Measurements from ENCODE around the gene SFXN2. TPM values are rescaled to one million over a fixed set of nuclear protein-coding genes. Genes with fewer than 3 reads are reported as not detected.

The SFXN2 gene
- total and polyA plus RNA-seq, 7 donors = 0.66 to 11.6 (median 2.4) TPM

DNA sequence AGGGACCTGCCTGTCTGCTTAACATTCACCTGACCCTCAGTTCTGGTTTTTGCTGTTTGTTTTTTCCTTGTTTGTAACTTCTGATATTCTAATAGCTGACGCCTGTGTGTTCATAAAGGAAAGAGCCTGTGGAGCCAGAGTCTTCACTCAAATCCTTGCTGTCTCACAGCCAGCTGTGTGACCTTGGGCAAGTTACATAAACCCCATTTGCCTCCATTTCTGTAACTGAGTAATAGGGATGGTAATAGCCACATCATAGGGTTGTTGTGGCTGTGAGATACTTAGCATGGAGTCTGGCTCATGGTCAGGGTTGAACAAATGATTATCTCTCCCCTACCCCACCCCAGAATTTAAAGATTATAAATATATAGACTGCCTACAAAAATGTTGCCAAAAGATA is 56.4 kb downstream of the SFXN2 start:
- WGBS, 2 donors = 83 to 92% methylated on average over 1 of the region's 1 CpG
- intact Hi-C loops (cut with DNase I) = no loop called here
- Histone ChIP-seq H3K27ac (peak overlapping the region in 2 of 4 donors; percentile 39 to 99), H3K4me1 (peaks cover 0 to 87% (median 64%) of the 10 kb centered on the region in 4 donors), H3K4me3 (no peak overlapping the region), H3K27me3 (no peaks in the 10 kb centered on the region), H3K9me3 (no peaks in the 10 kb centered on the region), H3K36me3 (no peaks in the 10 kb centered on the region)
- no peak for DNase-seq
- TF ChIP-seq POLR2A (IDR thresholded peaks at IDR 0.05) = no peak
- TF ChIP-seq EP300 (IDR thresholded peaks at IDR 0.05) = no peak
- TF ChIP-seq, protein P1, sequence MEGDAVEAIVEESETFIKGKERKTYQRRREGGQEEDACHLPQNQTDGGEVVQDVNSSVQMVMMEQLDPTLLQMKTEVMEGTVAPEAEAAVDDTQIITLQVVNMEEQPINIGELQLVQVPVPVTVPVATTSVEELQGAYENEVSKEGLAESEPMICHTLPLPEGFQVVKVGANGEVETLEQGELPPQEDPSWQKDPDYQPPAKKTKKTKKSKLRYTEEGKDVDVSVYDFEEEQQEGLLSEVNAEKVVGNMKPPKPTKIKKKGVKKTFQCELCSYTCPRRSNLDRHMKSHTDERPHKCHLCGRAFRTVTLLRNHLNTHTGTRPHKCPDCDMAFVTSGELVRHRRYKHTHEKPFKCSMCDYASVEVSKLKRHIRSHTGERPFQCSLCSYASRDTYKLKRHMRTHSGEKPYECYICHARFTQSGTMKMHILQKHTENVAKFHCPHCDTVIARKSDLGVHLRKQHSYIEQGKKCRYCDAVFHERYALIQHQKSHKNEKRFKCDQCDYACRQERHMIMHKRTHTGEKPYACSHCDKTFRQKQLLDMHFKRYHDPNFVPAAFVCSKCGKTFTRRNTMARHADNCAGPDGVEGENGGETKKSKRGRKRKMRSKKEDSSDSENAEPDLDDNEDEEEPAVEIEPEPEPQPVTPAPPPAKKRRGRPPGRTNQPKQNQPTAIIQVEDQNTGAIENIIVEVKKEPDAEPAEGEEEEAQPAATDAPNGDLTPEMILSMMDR (IDR thresholded peaks at IDR 0.05) = no peak
- no peak for TF ChIP-seq POLR2AphosphoS5 (IDR thresholded peaks at IDR 0.05)

DNA sequence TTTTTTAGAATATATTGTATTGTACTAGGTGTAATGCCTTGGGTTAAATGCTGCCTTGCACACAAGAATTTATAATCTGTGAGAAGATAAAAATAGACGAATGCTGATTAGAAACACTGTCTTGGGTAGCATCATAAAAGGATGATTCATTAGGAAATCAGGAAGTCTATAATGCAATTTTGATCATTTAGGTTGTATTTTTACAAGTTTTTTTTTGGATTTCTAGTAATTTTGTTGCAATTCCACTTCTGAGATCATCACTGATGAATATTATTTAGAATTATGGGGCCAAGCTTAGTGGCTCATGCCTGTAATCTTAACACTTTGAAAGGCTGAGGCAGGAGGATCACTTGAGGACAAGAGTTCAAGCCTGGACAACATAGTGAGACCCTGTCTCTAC is 58.9 kb downstream of the SFXN2 start:
- H3K27me3 ChIP-seq = no peaks in the 10 kb centered on the region
- intact Hi-C loops (cut with DNase I) = no loop called here
- H3K27ac ChIP-seq = peak overlapping the region; percentile 93 to 99 (median 95)
- TF ChIP-seq, protein P1 (IDR thresholded peaks at IDR 0.05) = no peak
- TF ChIP-seq POLR2A (IDR thresholded peaks at IDR 0.05) (no peak), EP300 (IDR thresholded peaks at IDR 0.05) (no peak), POLR2AphosphoS5 (IDR thresholded peaks at IDR 0.05) (no peak)
- WGBS, 2 donors = 61 to 63% methylated on average over 1 of the region's 1 CpG
- H3K4me1 ChIP-seq = peaks cover 0 to 92% (median 73%) of the 10 kb centered on the region in 4 donors
- DNase-seq = no peak
- no peak overlapping the region for H3K4me3 ChIP-seq
- no peaks in the 10 kb centered on the region for H3K9me3 ChIP-seq
- no peaks in the 10 kb centered on the region for H3K36me3 ChIP-seq

DNA sequence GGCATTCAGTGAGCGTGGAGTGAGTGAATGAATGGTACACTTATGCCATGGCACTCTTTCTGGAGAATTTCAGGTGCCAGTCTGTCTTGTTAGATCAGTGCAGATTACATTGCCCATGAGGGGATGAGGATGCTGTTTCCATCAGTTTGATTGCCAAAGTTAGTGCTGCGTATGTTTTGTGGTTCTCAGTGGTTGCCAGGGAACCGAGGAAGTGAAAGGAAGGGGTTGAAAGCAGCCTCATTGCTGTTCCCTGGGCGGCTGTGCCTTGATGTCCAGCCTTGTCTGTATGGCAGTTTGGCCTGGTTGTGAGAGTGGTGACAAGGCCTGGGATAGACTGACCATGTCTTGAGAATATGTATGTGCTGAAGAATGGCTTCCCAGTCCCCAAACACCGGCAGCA is 59.5 kb downstream of the SFXN2 start:
- no peaks in the 10 kb centered on the region for H3K9me3 ChIP-seq
- no peak overlapping the region for H3K4me3 ChIP-seq
- TF ChIP-seq, protein P1 (IDR thresholded peaks at IDR 0.05) = no peak
- TF ChIP-seq POLR2AphosphoS5 (IDR thresholded peaks at IDR 0.05) = peak in 2 of 4 donors; percentile 57 to 63
- peaks cover 0 to 98% (median 78%) of the 10 kb centered on the region in 4 donors for H3K4me1 ChIP-seq
- peak overlapping the region; percentile 93 to 99 (median 95) for H3K27ac ChIP-seq
- no peaks in the 10 kb centered on the region for H3K36me3 ChIP-seq
- no peaks in the 10 kb centered on the region for H3K27me3 ChIP-seq
- WGBS, 2 donors = 73 to 89% methylated on average over 5 of the region's 5 CpGs
- intact Hi-C loops (cut with DNase I) = loop anchor here (2.0 kb wide), 1 partner anchor 13 kb away; no protein-coding TSS in a partner anchor
- DNase-seq = no peak

DNA sequence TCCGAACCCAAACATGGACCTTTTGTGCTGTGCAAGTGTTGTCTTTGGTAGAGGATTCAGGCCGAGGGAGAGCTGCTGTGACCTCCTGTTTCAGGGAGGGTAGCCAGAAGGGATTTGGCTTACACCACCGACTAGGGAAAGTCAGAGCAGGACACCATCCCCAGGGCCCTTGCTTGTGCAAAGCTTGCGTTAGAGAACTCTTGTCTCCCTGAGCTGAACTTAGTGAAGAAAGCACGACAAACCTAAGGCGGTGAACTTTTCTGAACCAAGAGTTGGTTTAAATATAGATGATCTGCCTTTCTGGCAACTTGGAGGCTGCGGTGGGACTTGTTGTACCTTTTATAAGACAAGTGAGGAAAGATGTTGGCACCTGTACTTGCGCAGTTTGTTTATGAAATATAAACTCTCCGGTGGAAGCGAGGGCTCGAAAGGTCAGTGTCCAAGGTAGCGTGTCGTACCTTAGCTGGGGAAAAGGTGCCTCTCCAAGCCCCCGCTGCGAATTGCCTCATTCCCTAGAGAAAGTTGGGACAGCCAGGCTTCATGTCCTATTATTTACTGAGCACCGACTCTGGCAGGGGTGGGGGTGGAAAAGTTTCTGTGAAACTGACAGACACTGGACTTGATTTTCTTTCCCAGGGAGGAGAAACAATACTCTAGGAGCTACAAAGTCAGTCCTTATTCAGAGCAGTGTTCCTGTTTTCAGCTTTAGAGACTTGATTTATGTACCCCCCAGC is 60.9 kb downstream of the SFXN2 start:
- Histone ChIP-seq H3K4me1 (peaks cover 0 to 98% (median 80%) of the 10 kb centered on the region in 4 donors), H3K9me3 (no peaks in the 10 kb centered on the region), H3K36me3 (no peaks in the 10 kb centered on the region), H3K27ac (peak overlapping the region; percentile 93 to 99 (median 95)), H3K27me3 (no peaks in the 10 kb centered on the region), H3K4me3 (peak overlapping the region; percentile 24 to 62 (median 49))
- TF ChIP-seq POLR2A (IDR thresholded peaks at IDR 0.05) (no peak), EP300 (IDR thresholded peaks at IDR 0.05) (peak; percentile 66 to 87 (median 80)), POLR2AphosphoS5 (IDR thresholded peaks at IDR 0.05) (peak in 3 of 4 donors; percentile 47 to 68 (median 56))
- WGBS, 2 donors = 74 to 76% methylated on average over 16 of the region's 16 CpGs
- DNase-seq = peak; percentile 94
- intact Hi-C loops (cut with DNase I) = loop anchor here (2.0 kb wide), 1 partner anchor 15 kb away; no protein-coding TSS in a partner anchor

DNA sequence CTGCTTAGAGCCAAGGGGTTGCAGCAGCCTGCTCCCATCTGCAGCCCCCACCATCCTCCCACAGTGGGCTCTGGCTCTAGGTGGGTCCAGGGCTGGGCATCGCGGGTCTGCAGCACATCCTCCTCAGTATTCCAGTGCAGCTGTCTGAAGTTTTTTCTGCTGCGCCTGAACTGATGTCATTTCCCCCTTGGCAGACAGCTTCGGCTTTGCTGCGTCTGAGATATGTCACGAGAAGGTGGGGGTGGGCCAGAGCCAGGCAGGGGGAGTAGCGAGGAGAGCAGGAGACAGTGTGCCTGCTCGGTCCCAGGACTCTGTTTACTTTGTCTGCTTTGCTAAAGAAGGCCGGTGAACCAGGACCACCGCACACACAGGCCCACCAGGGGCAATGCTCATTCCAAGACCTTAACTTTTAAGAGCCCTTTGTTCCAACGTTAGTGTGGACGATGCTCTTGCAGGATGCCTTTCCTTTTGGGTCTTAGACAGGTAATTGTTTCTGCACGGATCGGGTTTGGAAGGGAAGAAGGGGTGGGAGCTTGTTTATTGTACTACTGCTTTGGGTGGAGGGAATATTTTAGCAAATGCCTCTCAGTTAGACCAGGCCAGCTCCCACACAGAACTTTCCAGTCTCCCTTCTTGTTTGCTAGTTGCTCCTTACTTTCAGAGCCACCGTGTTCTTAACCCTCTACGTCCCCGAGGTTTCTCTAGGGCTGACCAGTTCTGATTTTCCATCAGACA is 61.7 kb downstream of the SFXN2 start:
- Histone ChIP-seq H3K9me3 (no peaks in the 10 kb centered on the region), H3K4me3 (peak overlapping the region; percentile 24 to 62 (median 49)), H3K27ac (peak overlapping the region; percentile 93 to 99 (median 95)), H3K36me3 (no peaks in the 10 kb centered on the region), H3K4me1 (peaks cover 0 to 98% (median 81%) of the 10 kb centered on the region in 4 donors), H3K27me3 (no peaks in the 10 kb centered on the region)
- DNase-seq = peak; percentile 97
- intact Hi-C loops (cut with DNase I) = loop anchor here (2.0 kb wide), 1 partner anchor 15 kb away; no protein-coding TSS in a partner anchor
- TF ChIP-seq, protein P1 (IDR thresholded peaks at IDR 0.05) = no peak
- peak; percentile 83 to 96 (median 92) for TF ChIP-seq POLR2AphosphoS5 (IDR thresholded peaks at IDR 0.05)
- TF ChIP-seq EP300 (IDR thresholded peaks at IDR 0.05) = peak; percentile 57 to 95 (median 78)
- peak; percentile 79 to 81 for TF ChIP-seq POLR2A (IDR thresholded peaks at IDR 0.05)
- WGBS, 2 donors = 44 to 74% methylated on average over 17 of the region's 17 CpGs

All from sigmoid colon (tissue), 7 donors.